ENCODE results near the gene ALDOA.

Gene ALDOA

DNA sequence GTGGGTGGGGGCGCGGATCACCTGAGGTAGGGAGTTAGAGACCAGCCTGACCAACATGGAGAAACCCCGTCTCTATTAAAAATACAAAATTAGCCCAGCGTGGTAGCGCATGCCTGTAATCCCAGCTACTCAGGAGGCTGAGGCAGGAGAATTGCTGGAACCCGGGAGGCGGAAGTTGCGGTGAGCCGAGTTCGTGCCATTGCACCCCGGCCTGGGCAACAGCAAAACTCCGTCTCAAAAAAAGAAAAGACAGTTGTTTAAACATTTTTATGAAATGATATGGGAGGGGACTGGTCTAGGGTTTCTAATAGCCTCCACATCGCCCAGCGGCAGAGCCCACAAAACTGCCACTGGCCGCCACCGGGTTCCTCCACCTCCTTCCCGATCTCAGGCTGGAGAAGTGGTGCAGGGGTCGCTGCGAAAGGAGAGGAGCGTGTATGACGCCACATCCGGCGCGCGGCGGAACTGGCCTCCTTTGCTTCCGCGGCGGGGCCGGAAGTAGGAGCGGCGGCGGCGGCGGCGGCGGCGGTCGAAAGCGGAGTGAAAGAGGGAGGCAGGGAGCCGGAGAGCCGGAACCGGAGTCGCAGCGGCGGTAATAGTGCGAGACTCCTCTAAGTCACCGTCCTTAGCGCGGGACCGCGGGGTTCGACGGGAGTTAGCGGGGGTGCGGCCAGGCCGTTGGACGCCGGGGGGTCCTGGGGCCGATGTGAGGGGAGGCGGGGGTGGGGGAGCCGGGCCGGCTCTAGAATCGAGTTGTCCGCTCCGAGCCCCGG is 10.1 kb downstream of the ALDOA start, which contains the start of gene PPP4C:
TSS of gene PPP4C (plus strand) at position 492 of the 773 bp plus-strand sequence. CDS start 384 bp downstream, outside the sequence.
- TF ChIP-seq, protein P1, sequence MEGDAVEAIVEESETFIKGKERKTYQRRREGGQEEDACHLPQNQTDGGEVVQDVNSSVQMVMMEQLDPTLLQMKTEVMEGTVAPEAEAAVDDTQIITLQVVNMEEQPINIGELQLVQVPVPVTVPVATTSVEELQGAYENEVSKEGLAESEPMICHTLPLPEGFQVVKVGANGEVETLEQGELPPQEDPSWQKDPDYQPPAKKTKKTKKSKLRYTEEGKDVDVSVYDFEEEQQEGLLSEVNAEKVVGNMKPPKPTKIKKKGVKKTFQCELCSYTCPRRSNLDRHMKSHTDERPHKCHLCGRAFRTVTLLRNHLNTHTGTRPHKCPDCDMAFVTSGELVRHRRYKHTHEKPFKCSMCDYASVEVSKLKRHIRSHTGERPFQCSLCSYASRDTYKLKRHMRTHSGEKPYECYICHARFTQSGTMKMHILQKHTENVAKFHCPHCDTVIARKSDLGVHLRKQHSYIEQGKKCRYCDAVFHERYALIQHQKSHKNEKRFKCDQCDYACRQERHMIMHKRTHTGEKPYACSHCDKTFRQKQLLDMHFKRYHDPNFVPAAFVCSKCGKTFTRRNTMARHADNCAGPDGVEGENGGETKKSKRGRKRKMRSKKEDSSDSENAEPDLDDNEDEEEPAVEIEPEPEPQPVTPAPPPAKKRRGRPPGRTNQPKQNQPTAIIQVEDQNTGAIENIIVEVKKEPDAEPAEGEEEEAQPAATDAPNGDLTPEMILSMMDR (conservative IDR thresholded peaks at IDR 0.05): no peak
- peak within 1 kb of the TSS; percentile 72 for H3K27ac ChIP-seq

DNA sequence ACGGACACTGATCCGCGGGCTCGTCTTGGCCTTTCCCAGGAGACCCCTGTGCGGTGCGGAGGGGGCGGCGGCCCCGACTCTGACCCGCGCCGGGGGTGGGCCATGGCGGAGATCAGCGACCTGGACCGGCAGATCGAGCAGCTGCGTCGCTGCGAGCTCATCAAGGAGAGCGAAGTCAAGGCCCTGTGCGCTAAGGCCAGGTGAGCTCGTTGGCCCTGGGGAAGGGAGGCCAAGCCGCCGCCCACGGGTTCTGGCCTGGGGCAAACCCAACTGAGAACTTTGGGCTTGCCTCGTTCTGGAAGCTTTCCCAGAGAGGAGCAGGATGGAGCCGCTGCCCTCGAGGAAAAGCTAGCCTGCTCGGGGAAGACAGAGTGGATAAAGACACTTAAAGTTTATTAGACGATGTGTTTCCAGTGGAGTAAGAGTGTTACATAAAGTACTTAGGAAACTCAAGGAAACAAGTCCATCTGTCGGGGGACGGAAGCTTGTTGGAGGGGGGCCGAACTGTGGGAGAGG is 10.8 kb downstream of the ALDOA start:
- TF ChIP-seq, protein P1 (conservative IDR thresholded peaks at IDR 0.05): no peak
- peak overlapping the region; percentile 72 for H3K27ac ChIP-seq

DNA sequence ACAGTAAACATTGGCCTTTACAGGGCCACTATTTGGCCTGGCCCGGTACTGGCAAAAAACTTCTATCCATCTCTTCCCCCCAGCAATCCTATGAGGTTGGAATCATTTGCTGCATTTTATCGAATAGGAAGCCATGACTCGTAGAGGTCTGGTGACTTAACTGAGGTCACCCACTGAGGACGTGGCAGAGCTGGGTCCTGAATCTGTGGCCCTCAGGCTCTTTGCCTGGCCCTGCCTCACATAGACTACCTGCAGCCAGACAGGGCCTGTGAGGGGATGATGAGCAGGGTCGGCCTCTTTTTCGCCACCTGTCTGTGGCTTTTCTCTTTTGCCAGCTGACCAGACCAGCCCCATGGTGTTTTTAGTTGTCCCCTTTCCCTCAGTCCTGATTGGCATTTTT is 12.1 kb downstream of the ALDOA start:
- H3K27ac ChIP-seq: no peak overlapping the region; the same call in 1 of the 2 replicates
- TF ChIP-seq, protein P1 (conservative IDR thresholded peaks at IDR 0.05): no peak

DNA sequence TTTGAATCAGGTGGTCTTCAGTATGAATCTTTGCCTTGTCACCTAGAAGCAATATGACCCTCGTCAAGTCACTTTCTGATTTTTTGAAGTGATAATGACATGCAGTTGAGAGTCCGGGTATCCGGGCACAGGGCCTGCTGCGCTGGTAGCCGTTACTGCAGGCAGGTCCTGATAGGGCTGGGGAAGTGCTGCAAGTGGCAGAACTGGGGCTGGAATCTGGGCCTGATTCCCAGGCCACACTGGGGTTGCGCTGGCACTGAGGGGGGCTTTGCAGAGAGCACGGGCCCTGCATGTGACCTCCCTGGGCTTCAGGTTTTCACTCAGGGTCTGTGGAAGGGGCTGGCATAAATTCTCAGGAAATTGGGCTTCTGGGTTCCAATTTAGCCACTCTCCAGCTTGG is 13.2 kb downstream of the ALDOA start:
- H3K27ac ChIP-seq: no peak overlapping the region
- TF ChIP-seq, protein P1 (conservative IDR thresholded peaks at IDR 0.05): no peak

DNA sequence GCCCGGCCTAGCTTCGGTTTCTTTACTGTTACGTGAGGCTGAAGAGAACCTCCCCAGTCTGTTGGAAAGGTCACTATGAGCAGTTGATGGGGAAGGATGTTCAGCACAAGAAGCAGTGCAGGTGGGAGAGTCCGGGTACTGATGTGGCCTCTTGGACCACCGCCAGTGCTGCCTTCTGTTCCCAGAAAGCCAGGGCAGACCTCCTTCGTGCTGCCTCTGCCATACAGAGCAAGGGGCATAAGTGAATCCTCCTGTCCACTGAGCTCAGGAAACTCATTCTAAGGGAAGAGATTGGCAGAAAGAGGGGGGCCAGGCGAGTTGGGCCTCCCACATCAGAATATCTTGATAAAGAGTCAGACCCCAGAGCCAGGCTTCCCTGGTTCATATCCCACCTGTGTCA is 13.9 kb downstream of the ALDOA start:
- H3K27ac ChIP-seq: no peak overlapping the region
- TF ChIP-seq, protein P1 (conservative IDR thresholded peaks at IDR 0.05): no peak

DNA sequence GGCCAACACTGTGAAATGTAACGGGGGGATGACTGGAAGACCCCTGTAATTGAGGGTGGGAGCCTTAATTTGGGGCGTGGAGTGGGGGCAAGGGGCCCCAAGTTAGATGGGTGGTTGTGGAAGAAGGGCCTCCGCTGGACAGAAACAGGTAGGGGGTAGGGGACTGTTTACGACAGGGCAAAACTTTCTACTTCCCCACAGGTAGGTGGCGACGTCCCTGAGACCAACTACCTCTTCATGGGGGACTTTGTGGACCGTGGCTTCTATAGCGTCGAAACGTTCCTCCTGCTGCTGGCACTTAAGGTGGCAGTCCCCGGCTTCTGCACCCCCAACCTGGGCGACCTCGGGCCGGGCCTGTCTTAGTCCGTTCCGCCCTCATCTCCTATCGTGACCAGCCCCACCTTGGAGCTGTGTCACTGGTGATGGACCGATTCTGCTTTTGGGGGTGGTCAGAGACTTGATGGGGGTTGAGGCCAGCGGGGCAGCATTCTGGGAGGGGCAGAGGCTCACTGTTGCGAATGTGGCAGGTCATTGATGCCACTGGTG is 17.1 kb downstream of the ALDOA start:
- TF ChIP-seq, protein P1 (conservative IDR thresholded peaks at IDR 0.05): peak; percentile 17; the same call in 1 of the 2 replicates
- H3K27ac ChIP-seq: no peak overlapping the region

DNA sequence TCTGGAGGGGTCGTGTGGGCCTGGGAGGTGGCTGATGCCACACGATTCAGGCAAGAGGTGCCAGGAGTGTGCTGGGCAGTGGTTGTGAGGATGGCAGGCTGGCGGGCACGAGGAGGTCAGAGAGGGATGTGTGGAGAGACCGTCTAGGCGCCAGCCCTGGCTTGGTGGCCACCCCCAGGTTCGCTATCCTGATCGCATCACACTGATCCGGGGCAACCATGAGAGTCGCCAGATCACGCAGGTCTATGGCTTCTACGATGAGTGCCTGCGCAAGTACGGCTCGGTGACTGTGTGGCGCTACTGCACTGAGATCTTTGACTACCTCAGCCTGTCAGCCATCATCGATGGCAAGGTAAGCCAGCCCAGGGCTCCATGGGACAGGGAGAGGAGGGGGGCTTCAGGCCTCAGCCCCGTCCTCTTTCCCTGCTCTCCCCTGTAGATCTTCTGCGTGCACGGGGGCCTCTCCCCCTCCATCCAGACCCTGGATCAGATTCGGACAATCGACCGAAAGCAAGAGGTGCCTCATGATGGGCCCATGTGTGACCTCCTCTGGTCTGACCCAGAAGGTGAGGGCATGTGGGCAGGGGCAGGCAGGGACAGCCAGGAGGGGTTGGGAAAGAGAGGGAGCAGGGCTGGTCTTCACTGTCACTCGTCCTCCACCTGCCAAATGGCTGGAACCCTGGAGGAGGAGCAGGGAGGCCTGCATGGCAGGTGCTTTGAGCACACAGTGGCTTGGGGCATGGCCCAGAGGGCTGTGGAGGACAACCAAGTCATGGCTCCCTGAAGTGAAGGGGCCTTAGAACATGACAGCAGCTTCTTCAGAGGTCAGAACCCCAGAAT is 17.9 kb downstream of the ALDOA start:
- no peak overlapping the region for H3K27ac ChIP-seq
- TF ChIP-seq, protein P1 (conservative IDR thresholded peaks at IDR 0.05): no peak
